IPS-20b (cell line): ENCODE data around the gene PNPLA1.

Experiments used
- H3K27ac ChIP-seq: one replicate; pipeline ENCODE4 v1.5.1; 2013; ENCODE audit warnings: low read length
- H3K27me3 ChIP-seq: 2 replicates; pipeline ENCODE4 v1.6.1; 2013; ENCODE audit warnings: mild to moderate bottlenecking, low read length, inconsistent platforms; ENCODE audit not compliant: insufficient read depth
- H3K36me3 ChIP-seq: 2 replicates; pipeline ENCODE4 v1.6.1; 2013; ENCODE audit warnings: low read depth, mild to moderate bottlenecking, inconsistent platforms, low read length, moderate library complexity; ENCODE audit not compliant: insufficient read depth
- H3K4me1 ChIP-seq: 2 replicates; pipeline ENCODE4 v1.6.1; 2013; ENCODE audit warnings: mild to moderate bottlenecking, control low read depth, inconsistent platforms, low read length, moderate library complexity; ENCODE audit not compliant: insufficient read depth
- H3K4me3 ChIP-seq: 2 replicates; pipeline ENCODE4 v1.5.1; 2013; ENCODE audit warnings: mild to moderate bottlenecking, low read length, inconsistent platforms
- H3K9ac ChIP-seq: 2 replicates; pipeline ENCODE4 v1.6.1; 2013; ENCODE audit warnings: low read depth, mild to moderate bottlenecking, inconsistent platforms, low read length, moderate library complexity
- H3K9me3 ChIP-seq: 2 replicates; pipeline ENCODE4 v1.6.1; 2013; ENCODE audit warnings: mild to moderate bottlenecking, low read depth, low read length, inconsistent platforms; ENCODE audit not compliant: insufficient read depth

The PNPLA1 gene

DNA sequence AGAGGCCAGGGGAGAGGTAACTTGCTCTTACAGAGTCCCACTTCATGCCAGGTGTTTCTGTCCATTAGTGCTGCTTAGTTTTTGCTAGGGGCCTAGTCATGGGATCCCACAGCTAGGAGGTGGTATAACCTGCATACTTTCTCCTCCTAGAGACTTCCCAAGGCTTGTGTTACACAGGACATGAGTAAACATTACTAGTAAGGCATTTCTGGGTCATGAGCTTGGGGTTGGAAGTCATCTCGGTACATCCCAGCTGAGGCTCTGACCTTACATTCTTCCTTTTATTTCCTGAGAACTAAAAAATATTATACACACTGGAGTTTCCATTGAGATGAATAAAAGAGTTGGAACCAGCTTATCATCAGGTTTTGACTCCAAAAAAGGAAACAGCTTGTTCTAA lies 20.9 kb upstream of the PNPLA1 start:
- no peak overlapping the region for H3K4me3 ChIP-seq
- no peaks in the 10 kb centered on the region for H3K36me3 ChIP-seq
- no peak overlapping the region for H3K9ac ChIP-seq
- H3K27ac ChIP-seq: no peak overlapping the region
- peaks cover 18% of the 10 kb centered on the region; the same call in 1 of the 2 replicates for H3K4me1 ChIP-seq
- no peaks in the 10 kb centered on the region for H3K27me3 ChIP-seq
- H3K9me3 ChIP-seq: no peaks in the 10 kb centered on the region

DNA sequence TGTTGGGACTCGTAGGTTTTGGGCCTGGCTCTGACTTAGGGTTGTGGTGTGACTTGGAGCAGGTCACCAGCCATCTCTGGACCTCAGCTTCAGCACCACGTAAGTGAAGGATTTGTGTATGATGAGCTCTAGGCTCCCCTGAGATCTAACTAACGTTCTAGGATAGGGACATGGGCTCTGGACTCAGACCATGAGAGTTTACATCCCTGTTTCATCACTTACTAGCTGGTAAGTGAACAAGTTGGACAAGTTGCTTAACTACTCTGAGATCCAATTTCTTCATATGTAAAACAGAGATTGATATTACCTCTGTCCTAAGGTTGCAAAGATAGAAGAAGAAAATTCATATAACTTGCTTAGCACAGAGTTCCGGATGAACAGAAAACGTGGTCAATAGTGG lies 20.3 kb upstream of the PNPLA1 start:
- no peak overlapping the region for H3K27ac ChIP-seq
- H3K27me3 ChIP-seq: no peaks in the 10 kb centered on the region
- no peaks in the 10 kb centered on the region for H3K9me3 ChIP-seq
- H3K36me3 ChIP-seq: no peaks in the 10 kb centered on the region
- peaks cover 16% of the 10 kb centered on the region; the same call in 1 of the 2 replicates for H3K4me1 ChIP-seq
- H3K9ac ChIP-seq: no peak overlapping the region
- no peak overlapping the region for H3K4me3 ChIP-seq

DNA sequence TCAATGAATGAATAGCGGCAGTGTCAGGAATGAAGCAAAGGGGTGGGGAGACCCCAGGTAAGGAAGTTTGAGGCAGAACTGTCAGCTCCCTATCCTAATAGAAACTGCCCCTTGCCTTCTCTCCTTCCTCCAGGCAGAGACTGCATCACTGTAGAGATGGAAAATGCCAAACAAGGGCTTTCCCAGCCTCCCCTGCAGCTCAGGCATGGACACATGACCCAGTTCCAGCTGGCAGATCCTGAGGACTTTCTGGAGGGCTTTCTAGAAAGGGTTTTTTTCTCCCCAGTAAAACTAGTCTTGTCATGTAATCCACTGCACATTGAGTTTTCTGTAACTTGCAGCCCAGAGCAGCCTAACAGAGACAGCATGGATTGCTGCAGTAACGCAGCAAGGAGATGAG lies 17.9 kb upstream of the PNPLA1 start:
- no peak overlapping the region for H3K27ac ChIP-seq
- no peaks in the 10 kb centered on the region for H3K27me3 ChIP-seq
- H3K4me1 ChIP-seq: no peaks in the 10 kb centered on the region; the same call in 1 of the 2 replicates
- H3K4me3 ChIP-seq: no peak overlapping the region
- no peaks in the 10 kb centered on the region for H3K36me3 ChIP-seq
- H3K9me3 ChIP-seq: no peaks in the 10 kb centered on the region
- H3K9ac ChIP-seq: no peak overlapping the region

DNA sequence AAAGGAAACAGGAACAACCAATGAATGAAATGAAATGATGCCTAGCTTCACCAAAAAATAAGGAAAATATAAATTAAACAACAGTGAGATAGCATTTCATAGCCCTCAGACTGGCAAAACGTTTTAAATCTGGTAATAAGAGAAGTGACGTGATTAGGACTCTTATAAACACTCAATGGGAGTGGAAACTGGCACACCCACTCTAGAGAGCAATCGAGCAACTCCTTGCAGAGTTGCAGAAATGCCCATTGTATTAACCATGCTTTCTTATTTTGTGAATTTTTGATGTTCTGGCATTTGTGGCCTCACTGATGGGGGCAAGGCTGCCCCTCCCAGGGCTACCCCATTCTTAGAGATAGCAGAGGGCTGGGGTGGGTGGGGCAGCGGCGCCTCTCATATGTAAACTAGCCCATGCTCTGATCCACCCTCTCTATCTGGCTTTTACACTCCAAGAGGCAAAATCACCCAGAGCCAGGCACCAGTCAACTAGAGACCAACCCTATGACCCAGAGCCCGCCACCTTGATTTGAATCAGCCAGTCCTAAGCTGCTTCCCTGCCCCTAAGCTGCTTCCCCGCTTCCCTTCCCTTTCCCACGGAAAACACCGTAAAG lies 6.4 kb upstream of the PNPLA1 start:
- 0 out of 2 replicates have a peak, but pooled peaks cover 7% of the 10 kb centered on the region for H3K9me3 ChIP-seq
- H3K4me3 ChIP-seq: no peak overlapping the region
- H3K27me3 ChIP-seq: no peaks in the 10 kb centered on the region
- H3K27ac ChIP-seq: no peak overlapping the region
- H3K36me3 ChIP-seq: no peaks in the 10 kb centered on the region
- no peak overlapping the region for H3K9ac ChIP-seq
- H3K4me1 ChIP-seq: no peaks in the 10 kb centered on the region

DNA sequence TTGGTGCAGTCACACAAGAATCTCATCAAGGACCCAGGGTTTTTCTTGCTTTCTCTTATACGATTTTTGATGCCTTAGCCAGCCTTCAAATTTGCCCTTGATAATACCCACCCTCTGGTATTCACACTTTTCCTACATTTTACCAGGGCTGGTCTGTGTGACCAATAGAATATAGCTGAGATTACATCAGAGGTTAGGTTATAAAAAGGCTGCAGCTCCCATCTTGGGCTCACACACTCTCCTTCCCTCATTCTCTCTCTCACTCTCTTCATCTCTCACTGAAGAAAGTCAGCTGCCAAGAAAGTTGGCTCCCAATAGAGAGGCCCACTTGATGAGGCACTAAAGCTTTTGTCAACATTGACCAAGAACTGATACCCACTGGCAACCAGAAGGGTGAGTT lies 4.1 kb upstream of the PNPLA1 start:
- H3K9me3 ChIP-seq: 0 out of 2 replicates have a peak, but pooled peaks cover 7% of the 10 kb centered on the region
- no peaks in the 10 kb centered on the region for H3K27me3 ChIP-seq
- H3K4me3 ChIP-seq: no peak overlapping the region
- H3K36me3 ChIP-seq: no peaks in the 10 kb centered on the region
- no peak overlapping the region for H3K9ac ChIP-seq
- no peaks in the 10 kb centered on the region for H3K4me1 ChIP-seq
- no peak overlapping the region for H3K27ac ChIP-seq

DNA sequence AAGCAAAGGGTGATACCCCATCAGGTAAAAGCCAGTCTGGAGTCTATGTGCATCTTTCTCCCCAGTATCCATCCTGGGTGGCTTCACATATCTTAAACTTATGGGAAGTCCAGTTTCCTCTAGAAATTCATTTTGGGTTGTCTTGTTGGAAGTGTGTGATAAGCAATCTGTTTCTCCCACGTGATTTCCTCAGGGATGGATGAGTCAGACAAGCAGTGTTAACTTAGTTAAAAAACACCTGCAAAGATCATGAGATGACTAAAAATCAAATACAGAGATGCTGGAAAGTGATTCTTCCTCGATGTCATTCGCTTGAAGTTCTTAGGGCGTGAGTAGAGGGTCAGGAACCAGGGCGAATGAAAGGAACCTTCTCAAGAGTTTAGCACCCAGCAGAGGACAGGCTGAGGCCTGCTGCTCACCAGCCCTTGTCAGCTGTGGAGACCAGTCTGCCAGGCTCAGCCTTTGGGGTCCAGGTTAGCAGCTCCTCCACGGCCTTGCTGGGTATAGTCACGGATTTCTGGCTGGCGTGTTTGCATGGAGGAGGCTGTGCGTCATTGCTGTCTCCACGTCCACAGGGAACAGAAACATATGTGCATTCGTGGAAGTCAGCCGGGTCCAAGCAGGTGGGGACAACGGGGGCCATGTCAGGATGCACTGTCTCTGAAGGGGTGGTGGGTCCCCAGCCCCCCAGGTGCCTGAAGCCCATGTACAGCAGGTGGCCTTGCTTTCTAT lies 2.8 kb upstream of the PNPLA1 start:
- no peak overlapping the region for H3K27ac ChIP-seq
- no peaks in the 10 kb centered on the region for H3K27me3 ChIP-seq
- 0 out of 2 replicates have a peak, but pooled peaks cover 7% of the 10 kb centered on the region for H3K9me3 ChIP-seq
- H3K9ac ChIP-seq: no peak overlapping the region
- no peaks in the 10 kb centered on the region for H3K36me3 ChIP-seq
- no peaks in the 10 kb centered on the region for H3K4me1 ChIP-seq
- no peak overlapping the region for H3K4me3 ChIP-seq

DNA sequence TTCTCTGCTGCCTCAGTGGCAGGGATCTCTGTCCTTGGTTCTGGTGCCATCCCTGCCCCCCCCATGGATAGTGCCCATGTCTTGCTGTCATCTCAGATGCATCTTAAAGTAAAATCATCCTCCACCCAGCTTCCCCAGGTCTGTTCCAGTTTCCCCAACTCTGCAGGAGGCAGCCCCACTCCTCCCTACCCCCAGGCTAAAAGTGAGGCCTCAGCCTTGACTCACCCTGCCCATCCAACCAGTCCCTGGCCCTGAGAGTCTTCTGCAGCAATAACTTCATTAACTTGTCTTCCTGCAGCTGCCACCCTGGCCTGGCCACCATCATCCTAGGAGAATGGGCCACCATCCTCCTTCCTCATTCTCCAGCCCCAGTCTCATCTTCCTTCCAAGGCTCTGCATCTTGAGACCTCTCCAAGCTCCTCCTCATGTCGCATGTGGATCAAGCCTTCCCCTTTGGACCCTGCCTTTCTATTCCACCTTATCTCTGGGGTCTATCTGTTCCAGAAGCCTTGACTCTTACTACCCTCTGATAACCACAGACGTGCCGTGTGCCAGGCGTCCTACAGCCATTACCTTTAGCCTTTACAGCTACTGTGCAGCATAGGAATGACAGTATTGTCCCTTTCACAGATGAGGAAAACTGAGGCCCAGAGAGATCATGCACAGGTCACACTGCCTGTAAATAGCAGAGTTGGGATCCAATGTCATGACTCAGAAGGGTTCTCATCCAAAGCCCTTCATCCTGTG lies 2.0 kb upstream of the PNPLA1 start:
- no peaks in the 10 kb centered on the region for H3K4me1 ChIP-seq
- no peak overlapping the region for H3K27ac ChIP-seq
- no peak overlapping the region for H3K9ac ChIP-seq
- H3K4me3 ChIP-seq: no peak overlapping the region
- H3K27me3 ChIP-seq: no peaks in the 10 kb centered on the region
- no peaks in the 10 kb centered on the region for H3K36me3 ChIP-seq
- 0 out of 2 replicates have a peak, but pooled peaks cover 7% of the 10 kb centered on the region for H3K9me3 ChIP-seq

DNA sequence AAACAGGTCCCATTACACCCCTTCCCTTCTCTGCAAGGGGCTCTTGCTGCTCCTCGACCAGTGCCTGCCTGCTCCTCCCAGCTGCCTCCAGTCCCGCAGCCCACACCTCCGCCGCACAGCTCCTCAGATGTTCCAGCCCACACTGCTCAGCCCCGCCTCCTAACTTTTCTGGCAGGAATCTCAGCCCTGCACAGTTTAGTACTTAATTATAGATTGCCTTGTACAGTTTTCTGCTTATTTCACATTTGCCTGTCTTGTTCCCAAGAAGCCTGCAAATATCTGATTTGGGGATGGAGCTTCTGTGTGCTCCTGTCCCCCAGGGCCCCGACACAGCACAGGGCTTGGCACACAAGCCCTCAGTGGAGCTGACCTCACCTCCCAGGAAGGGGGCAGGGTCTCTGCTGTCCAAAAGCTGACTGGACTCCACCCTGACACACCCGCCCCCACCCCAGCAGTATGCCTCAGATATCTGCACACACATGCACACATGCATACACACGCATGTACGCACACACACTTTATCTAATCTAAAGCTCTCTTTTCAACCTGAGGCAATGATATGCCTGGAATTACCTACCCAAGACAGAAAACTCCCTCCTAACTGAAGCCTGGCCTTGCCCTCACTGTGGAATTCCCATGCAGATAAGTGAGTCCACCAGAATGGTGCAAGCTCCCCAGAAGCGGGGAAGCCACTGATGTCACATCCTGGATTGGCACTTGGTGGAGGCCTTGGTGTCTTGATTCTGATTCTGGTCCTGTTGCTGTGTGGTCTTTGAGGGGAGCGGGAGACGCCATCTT lies 1.2 kb upstream of the PNPLA1 start:
- no peak overlapping the region for H3K9ac ChIP-seq
- 0 out of 2 replicates have a peak, but pooled peaks cover 7% of the 10 kb centered on the region for H3K9me3 ChIP-seq
- no peaks in the 10 kb centered on the region for H3K27me3 ChIP-seq

DNA sequence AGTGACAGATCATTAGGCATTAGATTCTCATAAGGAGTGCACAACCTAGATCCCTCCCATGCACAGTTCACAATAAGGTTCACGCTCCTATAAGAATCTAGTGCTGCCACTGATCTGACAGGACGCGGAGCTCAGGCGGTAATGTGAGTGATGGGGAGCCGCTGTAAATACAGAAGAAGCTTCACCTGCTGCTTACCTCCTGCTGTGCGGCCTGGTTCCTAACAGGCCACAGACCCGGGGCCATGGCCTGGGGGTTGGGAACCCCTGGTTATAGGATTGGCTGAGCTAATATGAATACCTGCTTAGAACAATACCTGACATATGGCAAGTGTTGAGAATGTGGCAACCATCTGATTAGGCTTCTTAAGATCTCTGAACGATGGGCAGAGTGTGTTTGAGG lies 2.4 kb downstream of the PNPLA1 start:
- Histone ChIP-seq H3K9ac (no peak overlapping the region), H3K36me3 (no peaks in the 10 kb centered on the region), H3K27ac (no peak overlapping the region), H3K27me3 (no peaks in the 10 kb centered on the region), H3K4me1 (no peaks in the 10 kb centered on the region), H3K9me3 (no peaks in the 10 kb centered on the region), H3K4me3 (no peak overlapping the region)

More for the DNA sequence above, 1.2 kb upstream of the PNPLA1 start:
- H3K4me3 ChIP-seq: no peak overlapping the region
- H3K36me3 ChIP-seq: no peaks in the 10 kb centered on the region
- no peak overlapping the region for H3K27ac ChIP-seq
- no peaks in the 10 kb centered on the region for H3K4me1 ChIP-seq

DNA sequence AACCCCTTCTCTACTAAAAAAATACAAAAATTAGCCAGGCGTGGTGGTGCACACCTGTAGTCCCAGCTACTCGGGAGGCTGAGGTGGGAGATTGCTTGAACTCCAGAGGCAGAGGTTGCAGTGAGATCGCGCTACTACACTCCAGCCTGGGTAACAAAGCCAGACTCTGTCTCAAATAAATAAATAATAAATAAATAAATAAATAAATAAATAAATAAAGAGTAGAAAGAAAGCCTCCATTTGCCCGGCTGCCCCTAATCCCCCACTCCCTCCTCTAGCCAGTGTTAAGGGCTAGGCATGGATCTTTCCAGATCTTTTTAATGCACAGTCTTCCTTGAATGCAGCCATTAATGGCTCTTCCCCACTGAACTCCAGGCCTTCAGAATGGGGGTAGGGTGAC lies 3.2 kb downstream of the PNPLA1 start:
- Histone ChIP-seq H3K4me1 (no peaks in the 10 kb centered on the region), H3K9ac (no peak overlapping the region), H3K27me3 (no peaks in the 10 kb centered on the region), H3K36me3 (no peaks in the 10 kb centered on the region), H3K27ac (no peak overlapping the region), H3K9me3 (no peaks in the 10 kb centered on the region), H3K4me3 (no peak overlapping the region)

DNA sequence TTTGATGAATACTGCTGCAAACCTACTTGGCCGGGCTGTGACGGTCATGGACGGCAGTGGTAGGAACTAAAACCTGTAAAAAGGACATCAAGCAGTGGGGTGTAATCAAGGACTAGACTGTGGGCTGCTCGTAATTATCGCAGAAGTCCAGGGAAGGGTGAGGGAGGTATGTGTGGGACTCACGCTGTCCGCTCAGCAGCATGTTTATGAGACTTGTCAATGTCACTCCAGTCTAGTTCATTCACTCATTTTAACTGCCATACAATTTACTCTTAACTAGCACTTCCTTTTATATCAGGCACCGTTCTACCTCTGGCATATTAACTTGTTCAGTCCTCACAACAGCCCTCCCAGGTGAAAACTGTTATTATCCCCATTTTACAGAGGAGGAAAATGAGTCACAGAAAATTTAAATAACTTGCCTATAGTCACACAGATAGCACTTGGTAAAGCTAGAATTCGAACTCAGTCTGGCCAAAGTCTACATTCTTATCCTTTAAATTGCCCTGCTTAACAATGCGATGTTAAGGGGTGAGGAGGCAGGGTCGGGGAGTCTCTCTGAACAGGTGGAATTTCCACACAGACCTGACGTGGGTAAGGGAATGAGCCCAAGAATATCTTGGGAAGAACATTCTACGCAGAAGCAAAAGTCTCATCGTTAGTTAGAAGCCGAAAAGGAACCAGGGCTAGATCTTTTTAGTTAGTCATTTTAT lies 4.1 kb downstream of the PNPLA1 start:
- Histone ChIP-seq H3K27me3 (no peaks in the 10 kb centered on the region), H3K4me1 (no peaks in the 10 kb centered on the region), H3K9me3 (no peaks in the 10 kb centered on the region), H3K36me3 (no peaks in the 10 kb centered on the region), H3K9ac (no peak overlapping the region), H3K27ac (no peak overlapping the region), H3K4me3 (no peak overlapping the region)
